Smooth muscle cell (in vitro differentiated cells): ENCODE data around the gene MT1G. TPM values are rescaled to one million over a fixed set of nuclear protein-coding genes. Genes with fewer than 3 reads are reported as not detected.
"Not testable (repeated sequence)": the region's sequence is repeated elsewhere in the genome, so short reads cannot be mapped to it uniquely, and the experiment has no call there.

ENCODE experiments used
- DNase-seq: peaks from one replicate; lab custom pipeline; 2025; ENCODE audit not compliant: unreplicated experiment; lab: John Stamatoyannopoulos, UW
- H2AFZ ChIP-seq: fragments of 200-600 bp; sonication (generic); 2 replicates; pipeline ENCODE4 v1.6.0; 2016; ENCODE audit warnings: antibody characterized with exemption, low read depth, mild to moderate bottlenecking
- H3F3A ChIP-seq: fragments of 200-600 bp; sonication (generic); 2 replicates; pipeline ENCODE4 v1.6.0; 2017; ENCODE audit warnings: antibody characterized with exemption, low read depth
- H3K27ac ChIP-seq: fragments of 200-600 bp; sonication (generic); 2 replicates; pipeline ENCODE4 v1.5.1; 2016; ENCODE audit warnings: low read depth, mild to moderate bottlenecking
- H3K27me3 ChIP-seq: fragments of 200-600 bp; sonication (generic); 2 replicates; pipeline ENCODE4 v1.6.1; 2016; ENCODE audit warnings: low read depth, mild to moderate bottlenecking
- H3K36me3 ChIP-seq: fragments of 200-600 bp; sonication (generic); 2 replicates; pipeline ENCODE4 v1.5.1; 2016; ENCODE audit warnings: low read depth
- H3K4me1 ChIP-seq: fragments of 200-600 bp; sonication (generic); 2 replicates; pipeline ENCODE4 v1.5.1; 2016; ENCODE audit warnings: low read depth
- H3K4me2 ChIP-seq: fragments of 200-600 bp; sonication (generic); 2 replicates; pipeline ENCODE4 v1.6.0; 2016; ENCODE audit warnings: mild to moderate bottlenecking
- H3K4me3 ChIP-seq: fragments of 200-600 bp; sonication (generic); 2 replicates; pipeline ENCODE4 v1.5.1; 2016; ENCODE audit warnings: mild to moderate bottlenecking
- H3K79me2 ChIP-seq: fragments of 200-600 bp; sonication (generic); 2 replicates; pipeline ENCODE4 v1.6.0; 2016; ENCODE audit warnings: low read depth, mild to moderate bottlenecking
- H3K9ac ChIP-seq: fragments of 200-600 bp; sonication (generic); 2 replicates; pipeline ENCODE4 v1.6.0; 2016; ENCODE audit warnings: low read depth
- H3K9me3 ChIP-seq: fragments of 200-600 bp; sonication (generic); replicated peaks from 2 replicates; pipeline ENCODE4 v1.5.1; 2016; ENCODE audit warnings: low read depth
- H4K20me1 ChIP-seq: fragments of 200-600 bp; sonication (generic); 2 replicates; pipeline ENCODE4 v1.6.0; 2016; ENCODE audit warnings: low read depth
- WGBS: methylation state at CpG from one replicate; pipeline ENCODE4 v1.1.7; 2016; ENCODE audit warnings: low lambda C conversion rate; 5-methylcytosine and 5-hydroxymethylcytosine counted together
- polyA plus RNA-seq: library from polyadenylated mRNA; unstranded; fragments of >200 nt; fragmentation: Nextera tagmentation; extraction: Ambion mirVana; gene quantifications from 2 replicates; pipeline ENCODE4 v1.2.1, GENCODE V29; 2016
- total RNA-seq: library from RNA; depleted of rRNA; stranded (reverse); fragments of >200 nt; gene quantifications from 2 replicates; pipeline ENCODE4 v1.2.3, GENCODE V29; 2014
- TF ChIP-seq, protein P1 (sequence below): fragments of 200-600 bp; sonication (generic); IDR thresholded peaks from 2 replicates; pipeline ENCODE4 v1.5.1; 2017; ENCODE audit warnings: borderline replicate concordance, mild to moderate bottlenecking, antibody characterized with exemption; ENCODE audit not compliant: insufficient read depth, poor library complexity, severe bottlenecking

The MT1G gene
- total and polyA plus RNA-seq, 2 experiments from 2014 or later, result not detected

DNA sequence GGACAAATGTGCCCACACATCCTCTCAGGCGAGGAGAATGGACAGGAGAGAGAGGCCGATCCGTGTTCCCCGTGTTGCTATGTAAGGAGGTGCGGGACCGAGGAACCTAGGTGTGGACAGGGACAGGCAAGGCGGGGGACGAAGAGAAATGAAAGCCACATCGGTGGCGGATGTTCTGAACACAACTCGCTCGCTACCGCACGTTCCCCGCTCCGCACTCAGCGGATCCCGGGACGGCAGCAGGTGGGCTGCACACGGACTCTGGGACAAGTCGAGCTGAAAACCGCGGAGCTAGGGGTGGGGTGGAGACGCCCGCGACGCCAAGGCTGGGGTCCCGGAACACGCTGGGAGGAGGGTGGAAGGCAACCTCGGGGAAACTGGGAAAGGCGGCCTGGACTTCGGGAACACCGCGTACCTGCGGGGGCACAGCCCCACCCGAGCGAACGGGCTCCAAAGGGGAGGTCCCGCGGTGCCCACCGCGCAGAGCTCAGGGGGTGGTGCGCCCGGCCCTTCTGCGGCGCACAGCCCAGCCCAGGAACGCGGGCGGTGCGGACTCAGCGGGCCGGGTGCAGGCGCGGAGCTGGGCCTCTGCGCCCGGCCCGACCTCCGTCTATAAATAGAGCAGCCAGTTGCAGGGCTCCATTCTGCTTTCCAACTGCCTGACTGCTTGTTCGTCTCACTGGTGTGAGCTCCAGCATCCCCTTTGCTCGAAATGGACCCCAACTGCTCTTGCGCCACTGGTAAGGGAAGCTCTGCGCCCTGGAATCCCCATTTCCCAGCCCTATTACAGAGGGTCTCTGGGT lies 42.5 kb downstream of the MT1G start, which contains the start of gene MT1E:
MT1E (plus strand) TSS at position 642 of the 803 bp plus-strand sequence; CDS start at position 713, 71 bp downstream.
- H3K79me2 ChIP-seq, result no peaks in the 10 kb centered on the region
- no peak within 1 kb of the TSS for H3K27ac ChIP-seq
- H3K4me2 ChIP-seq, result peak within 1 kb of the TSS; percentile 93
- H3K4me1 ChIP-seq, result peaks cover 10% of the 10 kb centered on the region
- peaks cover 3% of the 10 kb centered on the region for H3F3A ChIP-seq
- H3K9me3 ChIP-seq, result no peaks in the 10 kb centered on the region
- H3K36me3 ChIP-seq, result no peaks in the 10 kb centered on the region
- peak within 1 kb of the TSS; percentile 49 for H3K4me3 ChIP-seq
- TF ChIP-seq, protein P1, sequence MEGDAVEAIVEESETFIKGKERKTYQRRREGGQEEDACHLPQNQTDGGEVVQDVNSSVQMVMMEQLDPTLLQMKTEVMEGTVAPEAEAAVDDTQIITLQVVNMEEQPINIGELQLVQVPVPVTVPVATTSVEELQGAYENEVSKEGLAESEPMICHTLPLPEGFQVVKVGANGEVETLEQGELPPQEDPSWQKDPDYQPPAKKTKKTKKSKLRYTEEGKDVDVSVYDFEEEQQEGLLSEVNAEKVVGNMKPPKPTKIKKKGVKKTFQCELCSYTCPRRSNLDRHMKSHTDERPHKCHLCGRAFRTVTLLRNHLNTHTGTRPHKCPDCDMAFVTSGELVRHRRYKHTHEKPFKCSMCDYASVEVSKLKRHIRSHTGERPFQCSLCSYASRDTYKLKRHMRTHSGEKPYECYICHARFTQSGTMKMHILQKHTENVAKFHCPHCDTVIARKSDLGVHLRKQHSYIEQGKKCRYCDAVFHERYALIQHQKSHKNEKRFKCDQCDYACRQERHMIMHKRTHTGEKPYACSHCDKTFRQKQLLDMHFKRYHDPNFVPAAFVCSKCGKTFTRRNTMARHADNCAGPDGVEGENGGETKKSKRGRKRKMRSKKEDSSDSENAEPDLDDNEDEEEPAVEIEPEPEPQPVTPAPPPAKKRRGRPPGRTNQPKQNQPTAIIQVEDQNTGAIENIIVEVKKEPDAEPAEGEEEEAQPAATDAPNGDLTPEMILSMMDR, result no peak
- 6% methylated on average over 47 of the region's 62 CpGs for WGBS
- no peak within 1 kb of the TSS for H3K9ac ChIP-seq
- DNase-seq, result no peak
- peaks cover 10% of the 10 kb centered on the region for H3K27me3 ChIP-seq
- no peaks in the 10 kb centered on the region for H4K20me1 ChIP-seq
- H2AFZ ChIP-seq, result peak within 1 kb of the TSS; percentile 80

DNA sequence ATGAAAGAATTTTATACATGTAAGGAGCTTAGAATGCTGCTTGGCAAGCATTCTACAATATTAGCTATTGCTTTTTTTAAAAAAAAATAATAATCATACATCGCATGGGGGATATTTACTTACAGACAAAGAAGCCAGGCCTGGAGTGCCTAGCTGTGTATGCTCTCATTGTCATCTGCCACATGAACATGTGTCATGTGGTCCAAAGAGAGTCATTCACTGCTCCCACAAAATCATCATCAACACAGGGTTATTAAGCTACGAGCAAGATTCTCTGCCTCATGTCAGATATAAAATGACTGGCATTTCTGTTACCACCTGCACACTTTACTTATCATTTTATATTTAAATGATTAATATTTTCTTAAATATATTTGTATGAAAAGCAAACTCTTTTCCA lies 44.2 kb downstream of the MT1G start:
- no peak for DNase-seq
- H3K4me1 ChIP-seq, result peaks cover 10% of the 10 kb centered on the region
- no peak overlapping the region for H2AFZ ChIP-seq
- 96% methylated on average over 2 of the region's 2 CpGs for WGBS
- H3K27me3 ChIP-seq, result peaks cover 24% of the 10 kb centered on the region
- no peaks in the 10 kb centered on the region for H3K9me3 ChIP-seq
- H3K4me3 ChIP-seq, result no peak overlapping the region
- no peak overlapping the region for H3K4me2 ChIP-seq
- H3K79me2 ChIP-seq, result no peaks in the 10 kb centered on the region
- no peaks in the 10 kb centered on the region for H4K20me1 ChIP-seq
- H3K36me3 ChIP-seq, result no peaks in the 10 kb centered on the region
- H3K27ac ChIP-seq, result no peak overlapping the region
- no peak overlapping the region for H3K9ac ChIP-seq
- H3F3A ChIP-seq, result peaks cover 3% of the 10 kb centered on the region
- TF ChIP-seq, protein P1, result no peak

DNA sequence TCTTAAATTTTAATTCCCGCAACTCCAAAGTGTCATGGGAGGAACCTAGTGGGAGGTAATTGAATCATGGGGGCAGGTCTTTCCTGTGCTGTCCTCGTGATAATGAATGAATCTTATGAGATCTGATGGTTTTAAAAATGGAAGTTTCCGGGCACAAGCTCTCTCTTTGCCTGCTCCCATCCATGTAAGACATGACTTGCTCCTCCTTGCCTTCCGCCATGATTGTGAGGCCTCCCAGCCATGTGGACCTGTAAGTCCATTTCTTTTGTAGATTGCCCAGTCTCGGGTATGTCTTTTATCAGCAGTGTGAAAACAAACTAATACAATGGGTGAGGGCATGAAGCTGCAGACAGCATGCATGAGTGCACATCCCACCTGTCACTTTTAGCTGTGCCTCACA lies 44.7 kb downstream of the MT1G start:
- H3K27ac ChIP-seq, DNase-seq, H2AFZ ChIP-seq, H3K36me3 ChIP-seq, H3K4me2 ChIP-seq, H4K20me1 ChIP-seq, H3F3A ChIP-seq, H3K9ac ChIP-seq, H3K4me3 ChIP-seq, H3K79me2 ChIP-seq, H3K9me3 ChIP-seq: not testable (repeated sequence)
- H3K27me3 ChIP-seq, result peaks cover 29% of the 10 kb centered on the region
- peaks cover 10% of the 10 kb centered on the region for H3K4me1 ChIP-seq
- 93% methylated on average over 5 of the region's 5 CpGs for whole genome bisulfite sequencing

DNA sequence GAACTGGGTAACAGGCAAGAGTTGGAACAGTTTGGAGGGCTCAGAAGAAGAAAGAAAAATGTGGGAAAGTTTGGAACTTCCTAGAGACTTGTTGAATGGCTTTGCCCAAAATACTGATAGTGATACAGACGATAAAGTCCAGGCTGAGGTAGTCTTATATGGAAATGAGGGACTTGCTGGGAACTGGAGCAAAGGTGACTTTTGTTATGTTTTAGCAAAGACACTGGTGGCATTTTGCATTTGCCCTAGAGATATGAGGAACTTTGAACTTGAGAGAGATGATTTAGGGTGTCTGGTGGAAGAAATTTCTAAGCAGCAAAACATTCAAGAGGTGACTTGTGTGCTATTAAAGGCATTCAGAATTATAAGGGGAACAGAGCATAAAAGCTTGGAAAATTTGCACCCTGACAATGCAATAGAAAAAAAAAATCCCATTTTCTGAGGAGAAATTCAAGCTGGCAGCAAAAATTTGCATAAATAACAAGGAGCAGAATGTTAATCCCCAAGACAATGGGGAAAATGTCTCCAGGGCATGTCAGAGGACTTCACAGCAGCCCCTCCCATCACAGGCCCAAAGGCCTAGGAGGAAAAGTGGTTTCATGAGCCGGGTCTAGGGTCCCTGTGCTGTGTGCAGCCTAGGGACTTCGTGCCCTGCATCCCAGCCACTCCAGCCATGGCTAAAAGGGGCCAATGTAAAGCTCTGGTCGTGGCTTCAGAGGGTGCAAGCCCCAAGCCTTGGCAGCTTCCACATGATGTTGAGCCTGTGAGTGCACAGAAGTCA lies 46.0 kb downstream of the MT1G start:
- H3K79me2 ChIP-seq, H3K4me3 ChIP-seq, H4K20me1 ChIP-seq, H3K4me2 ChIP-seq, H3K9me3 ChIP-seq, DNase-seq, H3K36me3 ChIP-seq, H3K9ac ChIP-seq, H3K27ac ChIP-seq, H3F3A ChIP-seq, H2AFZ ChIP-seq: not testable (repeated sequence)
- Histone ChIP-seq H3K27me3 (peaks cover 42% of the 10 kb centered on the region), H3K4me1 (peaks cover 10% of the 10 kb centered on the region)
- 63% methylated on average over 4 of the region's 4 CpGs for WGBS
